HS-27A (cell line): ENCODE measurements around the gene MEIS2.

Experiments
- DNase-seq: peaks from one replicate; pipeline ENCODE4 v3.0.0-alpha.2; 2012; ENCODE audit warnings: low read depth, missing footprints

Gene MEIS2

GRCh38 chr15:37100109-37100965 lies at the start of gene MEIS2:
Gene MEIS2 (minus strand): TSS chr15:37100549. CDS start chr15:37099466, 1,083 bp downstream.
- DNase-seq, result peak; percentile 73

DNA sequence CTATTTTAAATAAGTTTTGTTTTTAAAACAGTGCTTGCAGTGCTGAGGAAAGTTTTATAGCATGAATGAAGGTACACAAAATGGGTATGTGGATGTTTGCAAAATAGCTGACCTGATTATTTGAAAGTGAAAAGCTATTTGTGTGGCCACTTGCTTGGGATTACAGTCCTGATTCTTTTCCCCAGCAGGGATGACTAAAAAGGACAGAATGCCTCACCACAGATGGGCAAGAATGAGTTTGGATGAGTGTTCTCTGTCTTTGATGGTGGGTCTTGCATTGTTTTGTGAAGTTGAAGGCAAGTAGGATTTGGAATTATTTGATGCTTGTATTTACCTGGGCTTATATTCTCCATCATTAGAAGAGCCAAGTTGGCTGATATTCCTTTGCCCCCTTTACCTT lies 48.8 kb upstream of the MEIS2 start:
- no peak for DNase-seq

DNA sequence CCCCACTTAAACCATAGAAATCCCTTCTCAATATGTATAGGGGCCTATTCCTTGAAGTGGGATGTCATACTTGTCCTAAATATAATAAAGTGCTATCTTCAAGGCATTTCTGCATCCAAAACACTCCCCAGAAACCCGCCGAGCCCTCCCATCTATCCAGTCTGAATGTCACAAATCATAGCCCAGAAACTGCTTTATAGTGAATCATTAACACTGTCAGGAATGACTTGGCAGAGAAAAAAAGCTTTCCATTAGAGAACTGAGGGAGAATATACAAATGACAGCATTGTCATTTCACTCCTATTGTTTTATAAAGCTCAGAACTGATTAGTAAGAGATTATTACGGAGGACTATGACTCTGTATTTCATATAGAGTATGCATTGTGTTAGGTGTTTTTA lies 48.4 kb upstream of the MEIS2 start:
- DNase-seq, result no peak

DNA sequence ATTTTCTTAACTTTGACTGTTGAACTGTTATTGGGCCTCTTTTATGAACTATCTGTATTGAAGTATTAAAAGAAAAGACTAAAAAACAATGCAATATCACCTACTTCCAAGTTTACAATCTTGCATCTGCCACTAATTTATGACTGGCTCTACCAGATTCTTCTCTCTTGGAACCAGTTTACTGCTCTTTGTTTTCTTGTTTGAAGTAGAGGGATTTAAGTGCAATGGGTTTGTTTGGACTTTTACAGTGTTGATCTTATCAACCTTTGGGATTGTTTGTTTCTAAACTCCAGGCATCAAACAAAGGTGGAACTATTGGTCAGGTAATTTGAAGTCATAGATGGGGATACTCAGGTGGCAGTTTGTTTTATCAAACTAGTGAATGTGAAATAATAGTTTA lies 43.0 kb upstream of the MEIS2 start:
- no peak for DNase-seq

DNA sequence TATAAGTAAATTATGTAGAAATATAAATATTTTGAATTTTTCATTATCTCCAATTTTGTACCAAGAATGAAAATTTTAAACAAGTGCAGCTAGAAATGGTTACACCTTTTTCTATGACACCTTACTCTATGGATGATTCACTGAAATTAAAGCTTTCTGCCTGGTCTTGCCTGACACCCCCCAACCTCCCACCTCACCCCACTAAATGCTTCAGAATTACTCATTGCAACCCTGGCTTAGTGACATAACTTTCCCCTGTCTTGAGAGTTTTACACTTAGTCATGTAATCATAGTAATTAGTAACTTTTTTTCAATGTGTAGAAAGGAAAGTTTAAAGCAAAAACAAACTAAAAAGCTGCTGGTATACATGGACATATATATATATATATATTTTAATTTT lies 42.0 kb upstream of the MEIS2 start:
- no peak for DNase-seq

DNA sequence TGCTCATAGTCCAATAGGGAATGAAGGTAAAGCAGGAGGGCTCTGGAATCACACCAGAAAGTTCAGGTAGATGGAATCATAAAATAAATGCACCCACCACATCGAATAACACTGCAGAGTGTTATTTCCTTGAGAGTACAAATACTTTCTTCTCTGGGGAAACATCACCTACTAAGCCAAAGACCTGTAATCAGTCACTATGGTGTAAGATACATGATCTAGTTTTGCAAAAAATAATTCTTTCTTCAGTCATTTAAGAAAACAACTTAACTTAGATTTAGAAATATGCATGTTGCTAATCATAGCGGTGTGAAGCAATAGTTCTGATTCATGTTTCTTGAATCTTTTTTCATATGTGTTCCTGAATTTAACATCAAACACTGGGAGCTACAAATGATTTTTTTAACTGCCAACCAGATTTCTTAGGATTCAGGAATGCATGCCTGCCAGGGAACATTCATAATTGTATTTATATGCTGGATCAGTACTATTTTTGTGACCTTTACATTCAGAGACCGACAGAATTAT lies 40.2 kb upstream of the MEIS2 start:
- DNase-seq, result no peak

DNA sequence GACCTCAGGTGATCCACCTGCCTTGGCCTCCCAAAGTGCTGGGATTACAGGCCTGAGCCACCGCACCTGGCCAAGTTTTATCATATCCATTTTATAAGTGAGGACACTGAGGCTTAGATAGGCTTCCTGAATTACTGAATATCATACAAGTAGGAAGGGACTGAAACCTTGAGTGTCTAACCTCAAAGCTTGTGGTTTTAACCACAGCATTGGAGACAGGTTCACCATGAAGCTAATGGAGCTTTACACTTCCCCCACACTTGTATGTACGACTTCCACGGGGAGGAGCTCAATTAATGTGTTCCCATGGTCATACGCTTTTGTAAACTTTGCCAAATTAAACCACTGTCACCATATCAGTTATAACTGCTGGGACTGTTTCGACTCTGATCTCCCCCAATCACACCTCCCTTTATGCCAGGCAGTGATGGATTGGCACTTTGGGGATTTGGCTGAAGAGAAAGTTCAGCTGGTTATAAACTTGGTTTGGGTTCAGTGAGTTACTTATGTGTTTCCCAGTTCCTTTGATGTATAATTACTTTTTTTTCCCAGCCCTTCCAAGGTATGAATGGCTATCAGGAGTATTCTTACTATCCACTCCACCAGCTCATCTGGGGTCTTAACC lies 38.4 kb upstream of the MEIS2 start:
- DNase-seq, result no peak

DNA sequence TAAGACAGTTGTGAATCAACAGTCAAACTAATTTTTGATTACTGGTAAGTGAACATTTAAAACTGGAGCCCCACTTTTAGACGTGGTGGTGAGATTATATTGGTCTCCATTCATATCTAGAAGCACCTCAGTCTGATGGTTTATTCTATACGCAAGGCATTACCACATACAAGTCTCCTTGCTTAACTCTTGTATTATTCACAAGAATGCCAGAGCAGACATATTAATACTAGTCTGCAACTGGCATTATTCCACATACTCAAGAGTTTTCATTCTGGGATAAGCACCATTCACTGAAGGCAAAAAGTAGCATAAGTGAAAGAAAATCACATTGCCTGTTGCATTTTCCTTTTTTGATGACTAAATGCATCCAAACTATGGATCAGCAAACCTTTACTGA lies 36.9 kb upstream of the MEIS2 start:
- DNase-seq, result no peak

- DNase-seq, result no peak
Measured at GRCh38 chr15:37136666-37137065, 36.3 kb upstream of the MEIS2 start.

GRCh38 chr15:37135225-37135624 lies 34.9 kb upstream of the MEIS2 start:
- DNase-seq, result no peak

DNA sequence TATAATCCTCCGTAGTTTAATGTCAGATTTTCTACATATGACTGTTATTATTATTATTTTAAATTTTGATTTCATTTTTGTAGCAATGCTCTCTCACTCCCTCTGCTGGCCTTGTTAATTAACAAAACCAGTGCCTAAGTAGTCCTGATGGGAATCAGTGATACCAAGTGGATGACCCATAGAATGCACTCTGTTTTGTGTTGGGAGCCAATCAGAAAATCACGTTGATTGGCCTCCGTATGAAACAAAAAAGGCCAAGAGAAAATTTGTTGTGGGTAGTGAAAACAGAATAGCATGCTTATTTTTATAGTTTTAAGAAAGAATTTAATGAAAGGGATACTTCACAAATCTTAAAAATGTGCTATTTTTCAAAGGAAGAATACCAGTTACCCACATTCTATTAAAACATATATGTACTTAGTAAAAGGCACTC lies 34.4 kb upstream of the MEIS2 start:
- peak; percentile 35 for DNase-seq

DNA sequence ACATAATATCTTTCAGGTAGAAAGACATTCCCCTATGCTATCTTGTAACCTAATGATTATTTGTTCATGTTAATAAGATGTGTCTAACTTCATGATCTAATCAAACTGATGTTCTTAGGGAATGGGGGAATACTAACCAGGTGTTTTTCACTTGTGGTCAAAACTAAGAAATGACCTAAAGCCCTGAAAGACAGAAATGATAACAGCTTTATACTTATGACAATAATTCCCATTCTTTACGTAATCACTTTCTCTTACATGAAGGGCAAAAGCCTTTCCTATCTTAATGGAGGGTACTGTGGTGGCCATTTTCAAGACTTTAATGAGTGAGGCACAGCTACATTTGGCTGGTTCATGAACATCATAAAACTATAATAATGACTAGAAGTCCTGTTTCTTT lies 33.9 kb upstream of the MEIS2 start:
- no peak for DNase-seq

DNA sequence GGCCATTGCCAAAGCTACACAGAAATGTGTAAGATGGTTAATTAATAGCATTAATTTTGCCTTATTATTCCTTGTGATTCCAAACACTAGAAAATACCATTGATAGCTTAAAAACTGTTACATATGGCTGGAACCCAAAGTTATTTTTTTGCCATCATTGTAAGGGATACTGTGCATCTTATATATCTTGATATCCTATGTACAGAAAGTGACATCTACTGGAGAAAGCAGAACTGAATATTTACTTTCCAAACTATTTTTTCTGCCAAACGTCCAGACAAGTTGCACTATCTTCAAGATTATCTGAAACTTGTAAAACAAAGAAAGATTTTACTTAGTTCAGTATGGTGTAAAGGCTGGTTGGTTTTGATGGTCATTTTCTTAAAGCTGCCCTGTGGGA lies 33.3 kb upstream of the MEIS2 start:
- DNase-seq, result no peak

GRCh38 chr15:37132826-37133417 lies 32.6 kb upstream of the MEIS2 start:
- DNase-seq, result no peak

- DNase-seq, result no peak
Measured at GRCh38 chr15:37131621-37132020, 31.3 kb upstream of the MEIS2 start.

DNA sequence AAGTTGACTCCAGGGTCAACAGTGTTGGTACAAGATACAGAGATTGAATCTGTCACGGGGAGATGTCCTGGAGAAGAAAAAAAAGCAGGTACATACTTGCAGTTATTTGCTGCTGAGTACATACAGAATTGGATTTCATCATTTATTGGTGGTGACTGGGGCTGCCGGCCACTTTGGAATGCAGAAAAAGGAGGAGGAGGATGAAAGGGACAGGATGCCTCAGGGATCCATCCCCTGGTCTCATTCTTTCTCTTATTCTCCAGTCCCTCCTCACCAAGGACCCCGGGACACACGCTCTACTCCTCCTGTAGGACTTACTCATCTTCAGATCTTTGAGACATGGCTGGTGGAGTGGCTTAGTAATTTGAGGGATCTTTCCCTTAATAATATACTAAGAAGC lies 30.0 kb upstream of the MEIS2 start:
- DNase-seq, result no peak

- no peak for DNase-seq
Measured at GRCh38 chr15:37125143-37125542, 24.8 kb upstream of the MEIS2 start.

GRCh38 chr15:37124331-37124730 lies 24.0 kb upstream of the MEIS2 start:
- DNase-seq, result no peak

- DNase-seq, result no peak
Measured at GRCh38 chr15:37122703-37123102, 22.4 kb upstream of the MEIS2 start.

GRCh38 chr15:37121492-37121891 lies 21.1 kb upstream of the MEIS2 start:
- DNase-seq, result no peak

- DNase-seq, result no peak
Measured at GRCh38 chr15:37117030-37117429, 16.7 kb upstream of the MEIS2 start.

DNA sequence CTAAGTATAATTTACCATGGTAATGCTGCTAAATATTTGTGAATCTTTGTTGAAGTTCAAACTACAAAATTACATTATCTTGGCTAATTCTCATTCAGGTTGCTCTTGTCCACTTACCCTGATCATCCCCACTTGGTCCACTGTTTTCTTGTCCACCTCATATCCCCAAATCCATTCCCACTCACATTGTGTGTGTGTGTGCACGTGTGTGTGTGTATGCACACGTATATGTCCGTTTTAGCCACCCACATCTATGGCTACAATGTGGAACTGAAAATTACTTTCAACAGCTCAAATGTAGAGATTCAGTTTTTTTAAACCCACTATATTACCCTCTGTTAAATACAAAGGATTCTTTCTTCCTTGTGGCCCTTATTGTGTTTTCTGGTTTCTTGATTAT lies 15.2 kb upstream of the MEIS2 start:
- DNase-seq, result no peak
